DMS114 treated with DMSO at 0.1 percent for 48 hours (cell line): Measurements from ENCODE around the gene LMTK3.

Source experiments
- DNase-seq: peaks from one replicate; lab custom pipeline; 2025; ENCODE audit not compliant: unreplicated experiment; lab: John Stamatoyannopoulos, UW

The LMTK3 gene

DNA sequence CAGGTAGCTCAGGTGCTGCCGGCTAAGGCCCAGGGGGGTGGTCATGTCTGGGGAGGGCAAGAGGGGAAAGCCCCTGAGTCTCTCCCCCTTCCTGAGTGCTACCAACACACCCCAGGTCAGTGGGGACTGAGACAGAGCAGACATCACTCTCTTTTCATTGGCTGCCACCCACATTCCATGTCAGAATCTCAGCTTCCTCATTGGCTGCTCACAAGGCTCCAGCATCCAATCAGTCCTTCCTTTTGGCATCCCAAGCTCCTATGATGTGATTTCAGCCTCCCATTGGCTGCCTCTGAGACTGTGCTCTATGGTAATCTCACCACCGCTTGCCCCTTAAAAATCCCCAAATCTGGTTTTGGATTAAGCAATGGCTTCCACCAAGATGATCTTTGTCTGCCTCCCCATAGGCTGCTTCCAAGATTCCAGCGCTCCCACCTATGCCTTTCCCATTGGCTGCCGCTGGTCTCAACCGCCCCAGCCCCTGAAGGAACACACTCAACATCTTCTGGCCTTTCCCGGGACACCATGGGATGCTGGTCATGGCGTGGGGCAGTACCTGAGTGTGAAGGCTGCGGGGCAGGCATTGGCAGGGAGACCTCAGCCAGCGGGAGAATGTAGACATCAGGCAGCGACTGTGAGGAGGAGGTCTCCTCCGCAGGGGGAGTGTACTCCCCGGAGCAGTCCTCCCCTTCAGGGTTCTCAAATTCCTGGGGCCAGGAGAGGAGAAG is 2.0 kb downstream of the LMTK3 start:
- DNase-seq, result no peak

DNA sequence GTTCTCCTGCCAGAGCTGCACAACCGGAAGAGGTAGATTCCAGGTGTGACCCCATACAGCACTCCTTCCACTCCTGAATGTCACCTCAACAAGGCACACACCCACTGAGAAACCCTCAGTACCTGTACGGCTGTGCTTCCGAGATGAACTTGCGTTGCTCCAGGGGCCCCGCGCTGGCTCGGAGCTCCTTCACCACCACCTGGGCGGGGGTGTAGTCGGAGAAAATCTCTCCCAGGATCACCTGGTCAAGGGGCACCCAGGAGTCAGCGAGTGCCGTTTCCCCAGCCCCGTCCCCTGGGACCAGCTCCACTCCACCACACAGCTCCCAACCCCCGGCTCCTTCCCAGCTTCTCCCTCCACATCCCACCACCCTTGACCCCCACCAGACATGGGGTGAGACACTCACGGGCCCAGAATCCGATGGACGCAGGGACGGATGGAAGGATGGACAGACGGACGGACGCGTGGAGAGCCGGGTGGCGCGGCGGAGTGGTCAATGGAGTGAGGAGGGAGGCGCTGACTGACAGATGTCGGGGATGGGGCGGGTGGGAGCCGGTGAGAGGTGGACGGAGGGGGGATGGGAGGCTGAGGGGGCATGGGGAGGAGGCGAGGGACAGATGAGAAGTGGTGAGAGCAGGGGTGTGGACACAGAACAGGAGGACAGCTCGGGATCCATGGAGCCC is 2.8 kb downstream of the LMTK3 start:
- DNase-seq, result no peak

DNA sequence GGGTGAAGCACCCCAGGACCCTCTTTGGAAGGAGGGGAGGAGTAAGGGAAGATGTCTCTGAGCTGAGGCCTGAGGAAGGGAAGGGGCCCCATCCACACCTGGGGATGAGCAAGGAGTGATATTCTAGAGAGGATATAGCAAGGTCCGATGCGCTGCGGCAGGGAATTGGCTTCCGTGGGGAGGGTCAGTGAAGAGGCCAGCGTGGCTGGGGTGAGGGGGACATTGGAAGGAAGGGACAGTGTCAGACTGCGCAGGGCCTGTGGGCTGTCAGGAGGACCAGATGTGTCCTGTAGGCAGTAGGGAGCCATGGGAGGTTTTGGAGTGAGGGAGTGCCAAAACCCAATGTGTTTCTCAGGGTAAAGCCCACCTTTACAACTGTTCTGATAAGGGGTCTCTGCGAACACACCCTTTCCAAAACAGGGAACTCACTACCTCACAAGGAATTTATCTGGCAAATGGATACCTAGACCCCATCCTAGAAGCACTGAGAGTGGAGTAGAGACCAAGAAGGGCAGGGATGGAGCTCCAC is 3.7 kb downstream of the LMTK3 start:
- DNase-seq, result no peak

DNA sequence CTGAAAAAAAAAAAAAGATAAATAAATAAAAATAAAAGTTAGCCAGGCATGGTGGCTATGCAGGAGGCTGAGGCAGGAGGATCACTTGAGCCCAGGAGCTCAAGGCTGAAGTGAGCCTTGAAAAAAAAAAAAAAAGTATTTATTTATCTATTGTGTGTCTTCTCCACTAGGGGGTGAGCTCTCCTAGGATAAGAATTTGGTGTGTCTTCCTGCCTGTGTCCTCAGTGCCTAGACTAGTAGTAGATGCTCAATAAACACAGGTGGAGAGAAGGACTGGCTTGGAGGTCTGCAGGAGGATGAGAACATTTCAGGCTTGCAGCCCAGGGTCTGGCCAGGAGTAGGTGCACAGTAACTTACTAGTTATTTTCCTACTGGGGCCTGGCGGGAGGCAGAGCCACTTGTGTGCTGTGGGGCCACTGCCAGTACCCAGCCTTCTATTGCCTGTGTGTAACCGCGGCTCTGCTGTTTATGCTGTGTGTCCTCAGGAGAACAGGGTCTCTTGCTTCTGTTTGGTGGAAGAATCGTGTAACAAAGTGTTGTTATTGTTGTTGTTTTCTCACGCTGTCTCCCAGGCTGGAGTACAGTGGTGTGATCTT is 5.4 kb downstream of the LMTK3 start:
- DNase-seq, result peak; percentile 23

DNA sequence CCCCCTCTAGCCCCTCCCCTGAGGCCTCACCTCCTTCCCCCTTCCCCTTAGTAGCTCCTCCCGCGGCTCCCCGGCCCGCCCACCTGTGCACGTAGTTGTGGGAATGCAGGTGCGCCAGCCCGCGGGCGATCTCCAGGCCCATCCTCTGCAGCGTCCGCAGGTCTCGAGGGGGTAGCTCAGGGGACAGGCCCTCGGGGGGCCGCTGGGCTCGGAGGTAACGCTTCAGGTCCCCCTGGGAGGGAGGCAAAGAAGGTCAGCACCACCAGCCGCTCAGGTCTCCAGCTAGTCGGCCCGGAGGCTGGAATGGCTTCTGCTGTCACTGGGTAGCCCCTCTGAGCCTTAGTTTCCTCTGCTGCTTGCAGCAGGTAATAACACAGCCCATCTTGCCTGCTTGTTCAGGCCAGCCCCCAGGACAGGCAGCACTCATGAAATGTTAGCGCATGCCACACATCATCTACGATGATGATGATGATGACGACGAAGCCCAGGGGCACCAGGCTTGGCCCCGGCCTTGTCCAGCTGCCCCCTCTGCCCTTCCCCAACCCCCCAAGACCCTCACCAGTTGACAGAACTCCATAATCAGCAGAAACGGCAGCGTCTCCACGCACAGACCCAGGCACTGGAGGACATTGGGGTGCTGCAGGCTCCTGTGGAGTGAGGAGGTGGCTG is 9.2 kb downstream of the LMTK3 start:
- no peak for DNase-seq

DNA sequence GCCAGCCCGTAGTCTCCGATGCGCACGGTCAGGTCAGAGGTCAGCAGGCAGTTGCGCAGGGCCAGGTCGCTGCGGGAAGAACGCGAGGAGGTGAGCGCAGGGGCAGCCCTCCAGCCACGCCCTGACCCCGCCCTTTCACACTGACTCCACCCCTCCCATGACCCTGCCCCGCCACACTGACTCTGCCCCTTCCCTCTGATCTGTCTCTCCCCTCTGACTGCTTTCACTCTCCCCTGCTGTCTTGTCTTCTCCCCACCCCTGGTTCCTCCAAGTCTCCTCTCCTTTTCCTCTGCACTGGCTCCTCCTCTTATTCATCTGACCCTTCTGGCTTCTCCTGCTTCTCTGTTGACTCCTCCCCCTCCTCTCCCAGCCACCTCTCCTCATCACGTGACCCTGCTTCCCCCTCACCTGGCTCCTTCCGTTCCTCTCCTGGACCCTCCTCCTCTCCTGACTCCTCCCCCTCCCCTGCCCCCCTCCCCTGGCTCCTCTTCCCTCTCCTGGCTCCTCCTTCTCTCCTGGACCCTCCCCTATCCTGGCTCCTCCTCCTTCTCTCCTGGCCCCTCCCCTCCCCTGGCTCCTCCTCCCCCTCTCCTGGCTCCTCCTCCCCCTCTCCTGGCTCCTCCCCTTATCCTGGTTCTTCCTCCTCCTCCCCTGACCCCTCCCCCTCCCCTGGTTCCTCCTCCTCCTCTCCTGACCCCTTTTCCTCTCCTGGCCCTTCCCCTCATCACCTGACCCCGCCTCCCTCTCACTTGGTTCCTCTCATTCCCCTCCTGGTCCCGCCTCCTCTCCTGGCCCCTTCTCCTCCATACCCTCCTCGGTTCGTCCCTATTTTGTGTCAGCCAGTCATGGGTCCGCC is 9.9 kb downstream of the LMTK3 start:
- no peak for DNase-seq

DNA sequence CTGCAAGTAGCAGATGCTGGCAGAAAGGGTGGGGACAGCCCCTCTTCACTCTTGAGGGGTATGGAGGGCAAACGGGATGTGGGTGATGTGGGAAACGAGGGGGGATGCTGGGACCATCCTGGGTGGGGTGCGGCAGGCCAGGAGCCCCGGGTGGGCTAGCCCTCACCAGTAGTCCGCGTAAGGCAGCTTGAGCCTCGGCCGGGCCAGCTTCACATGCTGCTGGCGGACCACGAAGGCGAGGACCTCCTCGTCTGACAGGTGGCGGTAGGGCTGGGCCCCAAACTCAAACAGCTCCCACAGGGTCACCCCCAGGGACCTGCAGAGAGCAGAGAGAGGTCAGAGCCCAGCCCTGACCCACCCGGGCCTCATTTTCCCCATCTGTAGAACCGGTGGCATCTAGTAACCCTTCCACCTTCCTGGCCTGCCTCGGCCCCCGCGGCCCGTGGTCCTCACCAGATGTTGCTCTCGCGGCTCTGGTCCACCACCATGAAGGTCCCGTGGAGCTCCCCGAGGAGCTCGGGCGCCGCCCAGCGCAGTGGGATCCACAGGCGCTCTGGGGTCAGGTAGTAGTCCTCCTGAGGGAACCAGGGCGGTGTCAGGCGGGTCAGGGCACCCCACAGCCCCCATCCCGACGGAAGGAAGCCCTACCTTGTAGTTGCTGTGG is 10.7 kb downstream of the LMTK3 start:
- DNase-seq, result no peak

DNA sequence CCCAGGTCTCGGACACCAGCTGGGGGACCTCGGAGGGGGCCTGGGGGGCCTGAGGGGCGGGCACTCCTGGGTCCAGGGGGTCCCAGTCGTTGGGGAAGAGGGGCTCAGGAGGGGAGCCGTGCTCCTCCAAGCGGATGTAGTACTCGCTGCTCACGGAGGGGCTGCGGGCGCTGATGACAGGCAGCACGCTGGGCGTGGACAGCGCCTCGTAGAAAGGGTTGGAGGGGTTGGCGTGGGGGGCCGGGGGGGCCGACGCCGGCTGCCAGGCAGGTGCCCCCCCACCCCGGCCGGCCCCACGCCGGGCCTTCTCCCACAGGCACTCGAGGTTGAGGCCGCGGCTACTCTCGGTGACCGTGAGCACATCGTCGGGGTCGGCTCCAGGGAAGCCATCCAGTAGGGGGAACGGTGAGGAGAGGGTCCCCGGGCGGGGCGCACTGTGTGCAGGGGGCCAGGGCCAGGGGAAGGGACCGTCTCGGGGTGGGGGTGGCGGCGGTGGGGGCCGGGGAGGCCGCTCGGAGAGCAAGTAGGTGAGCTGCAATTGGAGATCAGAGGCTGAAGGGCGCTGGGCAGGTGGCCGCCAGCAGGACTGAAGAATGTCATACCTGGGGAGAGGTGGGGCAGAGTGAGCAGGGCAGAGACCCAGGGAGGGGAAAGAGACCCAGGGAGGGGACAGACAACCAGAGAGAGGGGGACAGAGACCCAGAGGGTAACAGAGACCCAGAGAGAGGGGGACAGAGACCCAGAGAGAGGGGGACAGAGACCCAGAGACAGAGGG is 12.1 kb downstream of the LMTK3 start:
- no peak for DNase-seq

DNA sequence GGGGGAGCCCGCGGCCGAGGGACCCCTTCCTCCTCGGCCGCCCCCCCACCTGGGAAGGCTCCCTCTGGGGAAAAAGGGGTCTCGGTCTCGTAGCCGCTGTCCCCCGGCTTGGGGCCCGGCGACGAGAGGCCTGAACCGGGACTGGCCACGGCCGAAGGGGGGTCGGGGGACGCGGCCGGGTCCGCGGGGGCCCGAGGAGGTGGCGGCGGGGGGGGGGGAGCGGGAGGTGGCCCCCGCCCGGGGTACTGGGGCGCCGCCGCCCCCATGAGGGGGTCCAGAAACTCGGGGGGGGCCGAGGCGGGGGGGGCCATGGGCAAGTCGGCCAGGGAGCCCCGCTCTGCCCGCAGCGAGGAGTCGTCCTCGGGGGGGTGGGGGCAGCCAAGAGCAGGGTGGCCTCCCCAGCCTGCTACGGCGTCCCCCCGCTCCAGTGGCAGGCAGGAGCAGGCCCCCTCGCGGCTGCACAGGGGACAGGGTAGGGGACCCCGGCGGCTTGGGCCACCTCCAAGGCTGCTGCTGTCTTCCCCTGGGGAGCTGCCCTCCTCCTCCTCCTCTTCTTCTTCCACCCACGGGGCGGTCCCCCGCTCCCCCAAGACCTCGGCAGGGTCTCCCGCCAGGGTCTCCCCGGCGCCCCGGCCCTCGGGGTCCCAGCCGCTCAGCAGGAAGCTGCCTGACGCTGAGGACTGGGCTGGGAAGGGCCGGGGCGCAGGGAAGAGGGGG is 12.9 kb downstream of the LMTK3 start:
- DNase-seq, result no peak

DNA sequence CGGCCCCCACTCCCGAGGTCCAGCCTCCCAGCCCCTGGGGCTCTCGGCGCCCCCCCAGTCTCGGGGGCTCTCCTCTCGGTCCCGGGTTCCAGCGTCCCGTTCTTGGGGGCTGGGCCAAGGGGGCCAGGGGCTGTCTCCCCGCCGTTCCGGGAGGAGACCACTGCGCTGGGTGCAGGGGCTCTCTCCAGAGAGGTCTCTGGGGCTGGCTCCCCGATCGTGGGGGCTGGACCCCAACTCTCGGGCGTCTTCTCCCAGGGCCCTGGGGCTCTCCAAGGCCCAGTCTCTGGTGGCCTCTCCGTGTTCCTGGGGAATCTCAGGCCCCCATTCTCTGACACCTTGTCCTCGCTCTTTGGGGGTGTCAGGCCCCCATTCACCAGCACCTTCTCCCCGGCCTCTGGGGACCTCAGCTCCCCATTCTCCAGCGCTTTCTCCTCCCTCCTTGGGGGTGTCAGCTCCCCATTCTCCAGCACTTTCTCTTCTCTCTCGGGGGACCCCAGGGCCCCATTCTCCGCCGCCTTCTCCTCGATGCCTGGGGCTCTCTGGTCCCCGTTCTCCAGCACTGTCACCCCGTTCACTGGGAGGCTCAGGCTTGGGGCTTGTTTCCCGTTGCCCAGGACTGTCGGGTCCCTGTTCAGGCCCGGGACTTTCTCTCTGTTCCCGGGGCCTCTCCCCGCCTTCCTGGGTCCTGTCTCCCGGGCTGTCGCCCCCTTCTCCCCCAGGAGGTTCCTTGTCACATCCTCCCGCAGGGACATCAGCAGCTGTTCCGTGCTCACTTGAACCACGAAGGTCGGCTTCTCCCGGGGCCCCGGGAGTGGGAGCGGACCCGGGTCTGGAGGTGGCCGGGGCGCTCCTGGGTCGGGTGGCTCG is 13.7 kb downstream of the LMTK3 start:
- DNase-seq, result no peak

DNA sequence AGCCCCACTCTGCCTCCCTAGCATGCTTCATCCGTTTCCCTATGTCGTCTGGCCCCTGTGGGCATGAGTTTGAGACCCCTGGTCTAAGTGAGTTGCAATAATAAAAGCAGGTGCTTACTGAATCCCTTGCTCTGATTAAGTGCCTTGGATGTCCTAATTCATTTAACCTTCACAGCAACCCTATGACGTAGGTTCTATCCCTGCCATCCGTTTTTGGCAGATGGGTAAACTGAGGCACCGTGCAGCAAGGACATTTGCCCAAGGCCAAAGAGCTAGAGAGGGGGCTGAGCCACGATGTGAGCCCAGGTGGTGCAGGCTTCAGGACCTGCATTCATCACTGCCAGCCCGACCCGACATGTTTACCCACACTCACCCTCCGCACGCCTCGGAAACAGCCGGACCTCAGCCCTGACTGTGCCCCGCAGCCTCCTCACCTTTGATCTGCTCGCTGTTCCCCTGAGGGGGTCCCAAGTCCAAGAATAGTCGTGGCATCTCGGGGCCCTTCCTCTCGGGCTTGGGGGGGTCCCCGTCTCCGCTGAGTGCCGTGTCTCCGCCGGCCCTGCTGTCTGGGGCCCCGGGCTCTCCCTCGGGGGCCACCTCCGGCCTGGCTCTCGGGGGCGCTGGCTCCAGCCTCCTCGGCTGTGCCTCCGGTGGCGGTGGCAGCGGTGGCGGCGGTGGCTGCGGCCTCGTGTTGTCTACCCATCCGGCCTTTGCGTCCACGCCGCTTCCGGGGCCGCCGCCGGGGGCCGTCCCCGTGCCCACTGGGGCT is 14.5 kb downstream of the LMTK3 start:
- no peak for DNase-seq

DNA sequence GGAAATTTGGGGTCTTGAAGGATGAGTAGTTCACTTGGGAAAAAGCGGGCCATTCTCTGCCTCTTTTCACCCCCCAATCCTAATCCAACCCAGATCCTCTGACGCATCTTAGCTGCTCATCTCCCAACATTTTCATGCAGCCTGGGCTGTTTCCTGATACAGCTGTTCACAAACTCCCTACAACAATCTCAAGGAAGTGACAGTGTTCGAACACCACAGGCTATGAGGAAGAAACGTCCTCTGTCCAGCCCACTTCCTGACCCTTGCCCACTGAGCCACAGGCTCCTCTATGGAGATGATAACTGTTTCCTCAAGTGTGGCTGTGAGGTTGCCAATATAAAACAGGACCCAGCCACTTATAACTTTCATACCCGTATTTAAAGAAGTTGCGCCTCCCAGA is 16.2 kb downstream of the LMTK3 start:
- DNase-seq, result no peak

DNA sequence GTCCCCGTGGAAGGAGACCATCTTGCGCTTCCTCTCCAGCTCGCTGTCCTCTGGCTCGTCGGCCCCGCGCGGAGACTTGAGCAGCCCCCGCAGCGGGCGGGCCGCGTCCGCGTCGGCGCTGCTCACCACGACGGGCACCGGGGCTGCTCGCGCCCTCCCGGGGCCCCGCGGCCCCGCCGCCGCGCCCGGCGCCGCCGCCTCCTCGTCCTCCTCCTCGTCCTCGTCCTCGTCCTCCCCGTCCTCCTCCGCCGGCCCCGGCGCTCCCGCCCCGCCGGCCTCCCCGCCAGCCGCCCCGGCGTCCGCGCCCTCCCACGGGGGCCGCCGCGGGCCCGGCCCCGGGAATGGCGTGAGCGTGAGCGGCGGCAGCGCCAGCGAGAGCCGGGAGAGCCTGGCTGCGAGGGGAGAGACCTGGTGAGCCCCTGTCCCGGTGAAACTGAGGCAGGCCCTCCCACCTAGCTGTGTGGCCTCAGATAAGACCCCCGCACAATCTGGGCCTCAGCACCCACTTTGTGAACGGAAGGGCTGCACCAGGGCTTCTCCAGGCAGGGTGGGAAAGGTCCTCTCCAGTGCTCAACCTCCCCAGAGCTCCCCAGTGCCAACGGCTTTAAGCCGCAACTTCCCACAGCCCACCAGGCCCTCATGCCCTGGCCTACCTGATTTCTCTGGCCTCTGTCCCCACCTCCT is 17.8 kb downstream of the LMTK3 start:
- no peak for DNase-seq

DNA sequence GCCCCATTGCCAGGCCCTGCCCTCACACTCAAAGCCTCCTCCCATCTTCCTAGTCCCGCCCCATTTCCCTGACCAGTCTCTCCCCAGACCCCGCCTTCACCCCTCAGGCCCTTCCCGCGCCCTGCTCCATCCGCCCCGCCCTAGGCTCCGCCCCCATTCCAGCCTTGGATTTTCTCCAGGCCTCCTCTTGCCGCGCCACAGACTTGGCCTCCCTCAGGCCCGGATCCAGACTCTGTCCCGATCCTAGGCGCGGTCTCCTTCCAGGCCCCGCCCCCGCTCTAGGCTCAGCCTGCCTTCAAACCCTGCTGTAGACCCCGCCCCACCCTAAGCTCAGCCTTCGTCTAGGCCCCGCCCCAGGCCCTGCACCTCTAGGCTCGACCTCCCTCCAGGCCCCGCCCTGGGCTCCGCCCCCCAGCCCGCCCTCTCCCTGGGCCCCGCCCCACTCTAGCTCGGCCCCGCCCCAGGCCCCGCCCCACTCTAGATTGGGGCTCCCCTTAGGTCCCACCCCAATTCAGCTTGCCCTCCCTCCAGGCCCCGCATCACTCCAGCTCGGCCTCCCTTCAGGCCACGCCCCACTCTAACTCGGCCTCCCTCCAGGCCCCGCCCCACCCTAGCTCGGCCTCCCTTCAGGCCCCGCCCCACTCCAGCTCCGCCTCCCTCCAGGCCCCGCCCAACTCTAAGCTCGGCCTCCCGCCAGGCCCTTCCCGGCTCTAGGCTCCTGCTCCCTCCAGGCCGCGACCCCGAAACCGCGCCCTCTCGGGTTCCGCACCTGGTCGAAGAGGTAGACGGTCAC is 18.5 kb downstream of the LMTK3 start:
- peak; percentile 84 for DNase-seq

DNA sequence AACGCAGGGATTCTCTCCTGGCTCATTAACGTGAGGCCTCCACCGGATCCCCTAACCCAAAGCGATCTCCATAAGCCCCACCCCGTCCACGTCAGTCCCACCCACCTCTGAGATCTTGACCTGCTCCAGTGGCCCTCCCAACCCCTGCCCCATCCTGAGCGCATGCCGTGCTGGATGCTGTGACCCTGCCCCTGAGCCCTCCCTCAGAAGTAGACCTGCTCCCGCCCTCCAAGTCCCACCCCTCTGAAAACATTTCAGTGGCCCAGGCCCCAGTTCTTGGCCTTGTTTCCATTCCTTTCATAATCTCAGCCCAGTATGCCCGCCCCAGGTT is 19.9 kb downstream of the LMTK3 start:
- DNase-seq, result no peak
